HepG2 (cell line): ENCODE results near the gene BIRC5. TPM values are rescaled to one million over a fixed set of nuclear protein-coding genes. Genes with fewer than 3 reads are reported as not detected.

Experiments used
- BATF2 ChIP-seq: sonication (generic); formaldehyde crosslinking; IDR thresholded peaks from 2 replicates; pipeline ENCODE4 v1.8.0; 2022; ENCODE audit warnings: mild to moderate bottlenecking, missing genetic modification reagents, moderate library complexity
- BRCA1 ChIP-seq: sonication (generic); formaldehyde crosslinking; IDR thresholded peaks from 2 replicates; pipeline ENCODE4 v1.4.0; 2020; ENCODE audit warnings: missing genetic modification reagents
- DNMT3B ChIP-seq: conservative IDR thresholded peaks from 2 replicates; pipeline ENCODE4 v1.6.1; 2016; ENCODE audit warnings: missing biosample characterization, control low read depth
- FLYWCH1 ChIP-seq: sonication (generic); formaldehyde crosslinking; IDR thresholded peaks from 2 replicates; pipeline ENCODE4 v1.8.1; 2023; ENCODE audit warnings: mild to moderate bottlenecking, missing genetic modification reagents
- HNRNPLL ChIP-seq: fragments of 200-400 bp; formaldehyde crosslinking; IDR thresholded peaks from 2 replicates; pipeline ENCODE4 v1.6.1; 2017; ENCODE audit warnings: mild to moderate bottlenecking, low read depth, low read length; ENCODE audit not compliant: poor library complexity, severe bottlenecking
- RAD51 ChIP-seq: fragments of 450-650 bp; IDR thresholded peaks from 2 replicates; pipeline ENCODE4 v1.6.1; 2016; ENCODE audit warnings: borderline replicate concordance
- SOX13 ChIP-seq, 3 experiments: fragments of 450-650 bp in 1 of 3; sonication (generic) in 1 of 3; formaldehyde crosslinking in 1 of 3; IDR thresholded peaks in 2 of 3; conservative IDR thresholded peaks in 1 of 3; 2 replicates each; pipeline versions ENCODE4 v1.5.0 to v1.6.1; 2016 to 2020; ENCODE audit warnings: antibody characterized with exemption in 1 of 3, mild to moderate bottlenecking in 1 of 3, missing compliant biosample characterization in 1 of 3, missing genetic modification reagents in 1 of 3, moderate library complexity in 1 of 3
- STAT5B ChIP-seq: sonication (generic); formaldehyde crosslinking; IDR thresholded peaks from 2 replicates; pipeline ENCODE4 v1.4.0; 2020; ENCODE audit warnings: missing genetic modification reagents
- TCF12 ChIP-seq, 2 experiments: fragments of 450-650 bp in 1 of 2; sonication (generic) in 1 of 2; formaldehyde crosslinking in 1 of 2; IDR thresholded peaks; 2 replicates each; pipeline versions ENCODE4 v1.6.1 to v1.8.0; 2017 to 2022; ENCODE audit warnings: antibody characterized with exemption in 1 of 2, mild to moderate bottlenecking in 1 of 2, missing genetic modification reagents in 1 of 2, moderate library complexity in 1 of 2
- ZFP36L1 ChIP-seq: sonication (generic); formaldehyde crosslinking; IDR thresholded peaks from 2 replicates; pipeline ENCODE4 v1.8.0; 2022; ENCODE audit warnings: mild to moderate bottlenecking, missing genetic modification reagents, moderate library complexity
- ZGPAT ChIP-seq: IDR thresholded peaks from 2 replicates; pipeline ENCODE4 v1.6.1; 2016; ENCODE audit warnings: mild to moderate bottlenecking
- ZNF20 ChIP-seq: sonication (generic); formaldehyde crosslinking; IDR thresholded peaks from 2 replicates; pipeline ENCODE4 v1.4.0; 2020; ENCODE audit warnings: mild to moderate bottlenecking, moderate library complexity, missing genetic modification reagents
- ZNF263 ChIP-seq: sonication (generic); formaldehyde crosslinking; IDR thresholded peaks from 2 replicates; pipeline ENCODE4 v1.4.0; 2020; ENCODE audit warnings: missing genetic modification reagents
- ZNF264 ChIP-seq: sonication (generic); formaldehyde crosslinking; IDR thresholded peaks from 2 replicates; pipeline ENCODE4 v1.4.0; 2020; ENCODE audit warnings: missing genetic modification reagents
- ZNF430 ChIP-seq: sonication (generic); formaldehyde crosslinking; IDR thresholded peaks from 2 replicates; pipeline ENCODE4 v1.9.0; 2021; ENCODE audit warnings: mild to moderate bottlenecking, missing genetic modification reagents
- ZNF441 ChIP-seq: sonication (generic); formaldehyde crosslinking; IDR thresholded peaks from 2 replicates; pipeline ENCODE4 v1.7.0; 2021; ENCODE audit warnings: missing genetic modification reagents, borderline replicate concordance
- ZNF562 ChIP-seq: sonication (generic); formaldehyde crosslinking; IDR thresholded peaks from 2 replicates; pipeline ENCODE4 v1.8.0; 2022; ENCODE audit warnings: missing genetic modification reagents, borderline replicate concordance
- ZNF770 ChIP-seq: sonication (generic); formaldehyde crosslinking; IDR thresholded peaks from 2 replicates; pipeline ENCODE4 v1.5.0; 2020; ENCODE audit warnings: mild to moderate bottlenecking, missing genetic modification reagents
- ZNF777 ChIP-seq: sonication (generic); formaldehyde crosslinking; IDR thresholded peaks from 2 replicates; pipeline ENCODE4 v1.4.0; 2020; ENCODE audit warnings: missing genetic modification reagents
- ZXDC ChIP-seq: sonication (generic); formaldehyde crosslinking; IDR thresholded peaks from 2 replicates; pipeline ENCODE4 v1.5.0; 2020; ENCODE audit warnings: mild to moderate bottlenecking, missing genetic modification reagents
- polyA plus RNA-seq, 8 experiments: library from polyadenylated mRNA; depleted of rRNA in 3 of 8; stranded (reverse) in 7 of 8; unstranded in 1 of 8; fragments of >200 nt; fragmentation: Illumina TruSeq in 4 of 8; extraction: Trizol in 4 of 8; gene quantifications; 2 replicates each; pipeline versions ENCODE4 v1.2.1 to v1.2.3, GENCODE V29; 2011 to 2016; ENCODE audit warnings: low read depth in 4 of 8, missing spikeins in 1 of 8, mixed read lengths in 1 of 8; ENCODE audit not compliant: insufficient read depth in 1 of 8
- total RNA-seq, 5 experiments: library from RNA; depleted of rRNA; stranded (reverse); fragments of >200 nt; fragmentation: Illumina TruSeq; extraction: Trizol; gene quantifications; 2 replicates each; pipeline ENCODE4 v1.2.3, GENCODE V29; 2016; ENCODE audit warnings: low read depth in 1 of 5

BIRC5 gene
- total and polyA plus RNA-seq, 2 of the 13 experiments (the other 11 are each of a cell fraction or from before 2014, with no cell fraction given): 30.3 to 135 TPM

- TF ChIP-seq ZNF770 (CRISPR knock-in tag) (peak; percentile 75), ZNF264 (CRISPR knock-in tag) (no peak), RAD51 (no peak), BRCA1 (no peak; the same call in 1 of the 2 replicates), ZGPAT (peak; percentile 46; the same call in 1 of the 2 replicates), BATF2 (CRISPR knock-in tag) (no peak), ZNF20 (CRISPR knock-in tag) (no peak), ZNF263 (CRISPR knock-in tag) (peak; percentile 68), ZXDC (peak; percentile 29; the same call in 1 of the 2 replicates), FLYWCH1 (CRISPR knock-in tag) (no peak), ZNF430 (CRISPR knock-in tag) (no peak; the same call in 1 of the 2 replicates), HNRNPLL (peak; percentile 76), STAT5B (CRISPR knock-in tag) (no peak), ZNF441 (CRISPR knock-in tag) (peak; percentile 93), ZNF562 (CRISPR knock-in tag) (no peak), DNMT3B (CRISPR knock-in tag) (no peak), SOX13 (IDR thresholded peaks at IDR 0.05) (no peak), SOX13 (CRISPR knock-in tag; conservative IDR thresholded peaks at IDR 0.05 in 1 of 2, IDR thresholded peaks at IDR 0.05 in 1 of 2) (0 out of 4 replicates have a peak, but pooled peaks of 1 of the 2 experiments have one; percentile 23), TCF12 (IDR thresholded peaks at IDR 0.05) (no peak), TCF12 (CRISPR knock-in tag; IDR thresholded peaks at IDR 0.05) (no peak; the same call in 1 of the 2 replicates), ZFP36L1 (CRISPR knock-in tag) (peak; percentile 80; the same call in 1 of the 2 replicates), ZNF777 (CRISPR knock-in tag) (peak; percentile 93)
Measured at GRCh38 chr17:78168242-78168902, 45.7 kb upstream of the BIRC5 start, which contains the start of gene SYNGR2 (continued).
